ENCODE measurements around the gene HYAL1.

The HYAL1 gene

DNA sequence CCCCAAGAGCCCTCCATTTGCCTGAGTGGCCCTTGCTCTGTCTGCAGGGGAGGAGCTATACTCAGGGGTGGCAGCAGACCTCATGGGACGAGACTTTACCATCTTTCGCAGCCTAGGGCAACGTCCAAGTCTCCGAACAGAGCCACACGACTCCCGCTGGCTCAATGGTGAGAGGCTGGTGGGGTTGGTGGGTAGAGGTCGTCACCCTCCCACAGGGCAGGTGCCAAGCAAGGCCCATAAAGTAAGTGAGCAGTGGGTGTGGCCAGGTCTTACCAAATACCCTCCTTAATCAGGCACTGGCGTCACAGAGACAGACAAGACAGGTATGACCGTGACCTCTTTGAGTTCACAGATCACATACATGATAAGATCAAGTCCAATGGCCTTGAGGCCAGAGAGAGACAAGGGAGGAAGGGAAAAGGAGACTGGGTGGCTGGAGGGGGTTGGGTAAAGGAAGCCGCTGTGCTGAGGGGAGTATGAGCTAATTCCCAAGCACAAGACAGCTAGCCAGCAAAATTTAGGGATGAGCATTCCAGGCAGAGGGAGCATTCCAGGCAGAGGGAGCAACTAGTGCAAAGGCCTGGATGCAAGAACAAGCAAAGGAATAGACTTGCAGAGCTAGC is 31.9 kb downstream of the HYAL1 start:
- Histone ChIP-seq H2AFZ (ENCODE audit: low read length) (no peak overlapping the region), H4K20me1 (ENCODE audit: insufficient read depth, low read length, poor library complexity, severe bottlenecking) (no peaks in the 10 kb centered on the region), H3K79me2 (ENCODE audit: insufficient read depth, low read length) (no peaks in the 10 kb centered on the region), H3K4me2 (ENCODE audit: low read depth, low read length, poor library complexity, severe bottlenecking) (no peak overlapping the region), H3K27me3 (ENCODE audit: insufficient read depth, low read length, poor library complexity, severe bottlenecking) (no peaks in the 10 kb centered on the region), H3F3A (ENCODE audit: low read depth) (no peaks in the 10 kb centered on the region), H3K4me1 (ENCODE audit: insufficient read depth, low read length, poor library complexity, severe bottlenecking) (no peaks in the 10 kb centered on the region), H3K9me3 (ENCODE audit: insufficient read depth, low read depth, low read length) (no peaks in the 10 kb centered on the region), H3K4me3 (ENCODE audit: low read length, poor library complexity, severe bottlenecking) (no peak overlapping the region), H3K36me3 (ENCODE audit: insufficient read depth, low read length) (no peaks in the 10 kb centered on the region), H3K9ac (ENCODE audit: low read depth, low read length, poor library complexity, severe bottlenecking) (no peak overlapping the region), H3K9me2 (replicated peaks; ENCODE audit: low read depth, low read length) (no peaks in the 10 kb centered on the region)
- no peak for TF ChIP-seq EZH2phosphoT487 (IDR thresholded peaks at IDR 0.05; ENCODE audit: borderline replicate concordance)
- TF ChIP-seq, protein P1, sequence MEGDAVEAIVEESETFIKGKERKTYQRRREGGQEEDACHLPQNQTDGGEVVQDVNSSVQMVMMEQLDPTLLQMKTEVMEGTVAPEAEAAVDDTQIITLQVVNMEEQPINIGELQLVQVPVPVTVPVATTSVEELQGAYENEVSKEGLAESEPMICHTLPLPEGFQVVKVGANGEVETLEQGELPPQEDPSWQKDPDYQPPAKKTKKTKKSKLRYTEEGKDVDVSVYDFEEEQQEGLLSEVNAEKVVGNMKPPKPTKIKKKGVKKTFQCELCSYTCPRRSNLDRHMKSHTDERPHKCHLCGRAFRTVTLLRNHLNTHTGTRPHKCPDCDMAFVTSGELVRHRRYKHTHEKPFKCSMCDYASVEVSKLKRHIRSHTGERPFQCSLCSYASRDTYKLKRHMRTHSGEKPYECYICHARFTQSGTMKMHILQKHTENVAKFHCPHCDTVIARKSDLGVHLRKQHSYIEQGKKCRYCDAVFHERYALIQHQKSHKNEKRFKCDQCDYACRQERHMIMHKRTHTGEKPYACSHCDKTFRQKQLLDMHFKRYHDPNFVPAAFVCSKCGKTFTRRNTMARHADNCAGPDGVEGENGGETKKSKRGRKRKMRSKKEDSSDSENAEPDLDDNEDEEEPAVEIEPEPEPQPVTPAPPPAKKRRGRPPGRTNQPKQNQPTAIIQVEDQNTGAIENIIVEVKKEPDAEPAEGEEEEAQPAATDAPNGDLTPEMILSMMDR (conservative IDR thresholded peaks at IDR 0.05; ENCODE audit: low read length) = no peak

DNA sequence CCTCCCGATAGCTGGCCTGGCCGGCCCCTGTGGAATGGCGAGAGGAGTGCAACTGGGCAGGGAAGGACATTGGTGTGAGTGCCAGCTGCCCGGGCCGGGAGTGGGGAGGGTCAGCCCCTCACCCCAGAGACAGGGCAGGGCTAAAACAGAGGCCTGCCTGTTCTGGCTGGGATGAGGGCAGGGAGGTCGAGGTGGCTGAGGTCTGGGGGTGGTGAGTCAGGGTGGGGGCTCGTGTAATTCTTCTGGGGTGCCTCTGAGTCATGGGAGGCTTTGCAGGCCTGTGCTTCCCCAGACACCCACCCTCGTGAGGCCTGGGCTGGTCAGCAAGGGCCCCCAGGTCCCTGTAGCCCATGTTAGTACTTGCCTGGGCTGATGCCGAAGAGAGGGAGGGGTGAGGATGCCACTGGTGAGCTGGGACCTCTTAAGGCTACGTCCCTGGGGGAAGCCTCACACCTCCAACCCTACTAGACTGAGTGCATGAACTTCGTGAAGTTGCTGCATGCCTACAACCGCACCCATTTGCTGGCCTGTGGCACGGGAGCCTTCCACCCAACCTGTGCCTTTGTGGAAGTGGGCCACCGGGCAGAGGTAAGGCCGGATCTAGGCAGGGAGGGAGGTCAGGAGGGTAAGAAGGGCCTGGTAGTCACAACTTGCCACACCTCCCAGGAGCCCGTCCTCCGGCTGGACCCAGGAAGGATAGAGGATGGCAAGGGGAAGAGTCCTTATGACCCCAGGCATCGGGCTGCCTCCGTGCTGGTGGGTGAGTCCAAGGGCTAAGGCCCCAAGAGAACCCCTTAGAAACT is 32.8 kb downstream of the HYAL1 start:
- Histone ChIP-seq H3K4me3 (ENCODE audit: low read length, poor library complexity, severe bottlenecking) (no peak overlapping the region), H3K4me2 (ENCODE audit: low read depth, low read length, poor library complexity, severe bottlenecking) (no peak overlapping the region), H3K9me2 (replicated peaks; ENCODE audit: low read depth, low read length) (no peaks in the 10 kb centered on the region), H2AFZ (ENCODE audit: low read length) (no peak overlapping the region), H4K20me1 (ENCODE audit: insufficient read depth, low read length, poor library complexity, severe bottlenecking) (no peaks in the 10 kb centered on the region), H3K79me2 (ENCODE audit: insufficient read depth, low read length) (no peaks in the 10 kb centered on the region), H3F3A (ENCODE audit: low read depth) (no peaks in the 10 kb centered on the region), H3K27me3 (ENCODE audit: insufficient read depth, low read length, poor library complexity, severe bottlenecking) (no peaks in the 10 kb centered on the region), H3K9ac (ENCODE audit: low read depth, low read length, poor library complexity, severe bottlenecking) (no peak overlapping the region), H3K4me1 (ENCODE audit: insufficient read depth, low read length, poor library complexity, severe bottlenecking) (no peaks in the 10 kb centered on the region), H3K9me3 (ENCODE audit: insufficient read depth, low read depth, low read length) (no peaks in the 10 kb centered on the region), H3K36me3 (ENCODE audit: insufficient read depth, low read length) (no peaks in the 10 kb centered on the region)
- TF ChIP-seq, protein P1 (conservative IDR thresholded peaks at IDR 0.05; ENCODE audit: low read length) = no peak
- no peak for TF ChIP-seq EZH2phosphoT487 (IDR thresholded peaks at IDR 0.05; ENCODE audit: borderline replicate concordance)

- no peak overlapping the region for H3K4me3 ChIP-seq (ENCODE audit: low read length, poor library complexity, severe bottlenecking)
- no peaks in the 10 kb centered on the region for H3K79me2 ChIP-seq (ENCODE audit: insufficient read depth, low read length)
- no peaks in the 10 kb centered on the region for H3K9me2 ChIP-seq (replicated peaks; ENCODE audit: low read depth, low read length)
- H3K36me3 ChIP-seq (ENCODE audit: insufficient read depth, low read length) = no peaks in the 10 kb centered on the region
- H3K9ac ChIP-seq (ENCODE audit: low read depth, low read length, poor library complexity, severe bottlenecking) = no peak overlapping the region
- no peaks in the 10 kb centered on the region for H3K9me3 ChIP-seq (ENCODE audit: insufficient read depth, low read depth, low read length)
- TF ChIP-seq EZH2phosphoT487 (IDR thresholded peaks at IDR 0.05; ENCODE audit: borderline replicate concordance) = no peak
- TF ChIP-seq, protein P1 (conservative IDR thresholded peaks at IDR 0.05; ENCODE audit: low read length) = no peak
- H3F3A ChIP-seq (ENCODE audit: low read depth) = no peaks in the 10 kb centered on the region
- no peak overlapping the region for H2AFZ ChIP-seq (ENCODE audit: low read length)
- no peaks in the 10 kb centered on the region for H3K4me1 ChIP-seq (ENCODE audit: insufficient read depth, low read length, poor library complexity, severe bottlenecking)
- no peaks in the 10 kb centered on the region for H4K20me1 ChIP-seq (ENCODE audit: insufficient read depth, low read length, poor library complexity, severe bottlenecking)
- no peaks in the 10 kb centered on the region for H3K27me3 ChIP-seq (ENCODE audit: insufficient read depth, low read length, poor library complexity, severe bottlenecking)
- H3K4me2 ChIP-seq (ENCODE audit: low read depth, low read length, poor library complexity, severe bottlenecking) = no peak overlapping the region
Measured at GRCh38 chr3:50269977-50270413, 33.4 kb downstream of the HYAL1 start.
